NCI-H460 (cell line): Measurements from ENCODE around the gene PLPP1. TPM values are rescaled to one million over a fixed set of nuclear protein-coding genes. Genes with fewer than 3 reads are reported as not detected.

Experiments
- DNase-seq: peaks from one replicate; pipeline ENCODE4 v3.0.0-alpha.2; 2016; ENCODE audit warnings: low read depth; ENCODE audit errors: extremely low read depth
- polyA plus RNA-seq: library from polyadenylated mRNA; depleted of rRNA; stranded (reverse); fragments of >200 nt; gene quantifications from 2 replicates; pipeline ENCODE4 v1.2.3, GENCODE V29; 2014; cell fraction: nucleus; rRNA removed
- total RNA-seq: library from RNA; depleted of rRNA; stranded (reverse); fragments of >200 nt; shearing (Covaris generic); gene quantifications from 2 replicates; pipeline ENCODE4 v1.2.3, GENCODE V29; 2014; rRNA removed

PLPP1 gene
- 27.5 and 28.3 TPM in 2 replicates for total RNA-seq
- 15.1 and 22.9 TPM in 2 replicates for polyA plus RNA-seq

GRCh38 chr5:55534436-55535198, at the start of gene PLPP1:
Gene PLPP1, minus strand, starts transcription at chr5:55534964. Its CDS starts 335 bp downstream, at chr5:55534629.
- DNase-seq: peak; percentile 81

- no peak for DNase-seq
Measured at GRCh38 chr5:55583578-55583977, 48.8 kb upstream of the PLPP1 start.

- DNase-seq: no peak
Measured at GRCh38 chr5:55582256-55582655, 47.5 kb upstream of the PLPP1 start.

GRCh38 chr5:55580042-55580441, 45.3 kb upstream of the PLPP1 start:
- DNase-seq: no peak

GRCh38 chr5:55578771-55579170, 44.0 kb upstream of the PLPP1 start:
- no peak for DNase-seq

- DNase-seq: no peak
Measured at GRCh38 chr5:55577353-55578060, 42.7 kb upstream of the PLPP1 start.

- no peak for DNase-seq
Measured at GRCh38 chr5:55576661-55577060, 41.9 kb upstream of the PLPP1 start.

- DNase-seq: no peak
Measured at GRCh38 chr5:55575815-55576583, 41.2 kb upstream of the PLPP1 start.

- no peak for DNase-seq
Measured at GRCh38 chr5:55572600-55572999, 37.8 kb upstream of the PLPP1 start.

GRCh38 chr5:55572020-55572419, 37.3 kb upstream of the PLPP1 start:
- no peak for DNase-seq

GRCh38 chr5:55570570-55570969, 35.8 kb upstream of the PLPP1 start:
- no peak for DNase-seq

- no peak for DNase-seq
Measured at GRCh38 chr5:55570026-55570425, 35.3 kb upstream of the PLPP1 start.

GRCh38 chr5:55569513-55569865, 34.7 kb upstream of the PLPP1 start:
- DNase-seq: no peak

GRCh38 chr5:55568654-55569512, 34.1 kb upstream of the PLPP1 start:
- DNase-seq: no peak

- DNase-seq: no peak
Measured at GRCh38 chr5:55564721-55565120, 30.0 kb upstream of the PLPP1 start.

- DNase-seq: no peak
Measured at GRCh38 chr5:55558484-55558883, 23.7 kb upstream of the PLPP1 start.

- DNase-seq: no peak
Measured at GRCh38 chr5:55557123-55557522, 22.4 kb upstream of the PLPP1 start.

GRCh38 chr5:55554585-55555202, 19.9 kb upstream of the PLPP1 start:
- DNase-seq: no peak

GRCh38 chr5:55551904-55552303, 17.1 kb upstream of the PLPP1 start:
- DNase-seq: no peak

- DNase-seq: no peak
Measured at GRCh38 chr5:55551358-55551757, 16.6 kb upstream of the PLPP1 start.
